Mucosa of descending colon (tissue), 3 donors: ENCODE measurements around the gene DDHD1. TPM values are rescaled to one million over a fixed set of nuclear protein-coding genes. Genes with fewer than 3 reads are reported as not detected.

Experiments used
- ATAC-seq: fragments of 200-7000 bp; cut with Tn5 transposase; one replicate; pipeline ENCODE4 v1.9.1; 2020; ENCODE audit warnings: mild to moderate bottlenecking, moderate library complexity
- DNase-seq, 3 donors: peaks; one replicate each; pipeline ENCODE4 v3.0.0-alpha.2; 2020
- H3K36me3 ChIP-seq: fragments of 200-600 bp; one replicate; pipeline ENCODE4 v1.8.0; 2021; ENCODE audit warnings: low read depth, mild to moderate bottlenecking
- H3K4me1 ChIP-seq: fragments of 200-600 bp; one replicate; pipeline ENCODE4 v1.8.0; 2021; ENCODE audit warnings: low read depth, mild to moderate bottlenecking
- H3K4me3 ChIP-seq: fragments of 200-600 bp; one replicate; pipeline ENCODE4 v1.8.0; 2021; ENCODE audit warnings: mild to moderate bottlenecking
- H3K9me3 ChIP-seq: fragments of 200-600 bp; one replicate; pipeline ENCODE4 v1.8.0; 2021; ENCODE audit warnings: mild to moderate bottlenecking
- CTCF ChIP-seq: fragments of 200-600 bp; IDR thresholded peaks from one replicate; pipeline ENCODE4 v1.8.0; 2022; ENCODE audit warnings: antibody characterized with exemption, mild to moderate bottlenecking
- intact Hi-C, 2 donors: fragments of 100-400 bp; cut with DNase I in 1 of 2; cut with micrococcal nuclease in 1 of 2; formaldehyde crosslinking; loops; one replicate each; pipeline versions ENCODE4 v1.11.0 to v1.11.1; 2022; cut with DNase I, micrococcal nuclease
- total RNA-seq, 3 donors: library from RNA; stranded (reverse); fragmentation: NEBNext Ultra II Directional in 2 of 3; extraction: Animal tissue kit (Norgen Biotek cat#: 25700) in 2 of 3; gene quantifications; one replicate each; pipeline versions ENCODE4 v1.2.1 to v1.2.4, GENCODE V29; 2021 to 2023
- donor health status: DM: no; HTN: no; CAD: no; lungs with moderate emphysema.
- donor health status: DM: no; HTN: no; CAD: no.
- donor health status: DM: no; HTN: yes; CAD: no.

The DDHD1 gene
- total RNA-seq, 3 donors from 2014 or later: 7.7 to 15.7 (median 8.2) TPM

DNA sequence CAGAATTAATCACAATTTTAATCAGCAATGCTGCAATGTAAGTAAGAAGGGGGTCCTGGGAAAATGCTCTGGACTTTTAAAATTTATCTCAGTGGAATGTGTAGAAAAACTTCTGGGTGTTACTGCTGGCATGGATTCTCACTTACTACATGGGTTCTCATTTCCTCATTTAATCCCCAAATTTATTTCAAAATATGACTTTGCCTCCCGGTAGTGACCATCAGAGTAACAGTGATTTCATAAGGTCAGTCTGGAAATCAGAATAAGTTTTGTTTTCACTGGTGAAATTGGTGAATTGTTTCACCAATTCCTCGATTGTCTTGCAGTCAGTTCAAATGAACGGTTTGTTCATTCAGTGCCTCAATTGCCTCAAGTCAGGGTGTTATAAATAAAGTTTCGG is 22.3 kb upstream of the DDHD1 start:
- Histone ChIP-seq H3K36me3 (no peaks in the 10 kb centered on the region), H3K4me1 (no peaks in the 10 kb centered on the region), H3K9me3 (no peaks in the 10 kb centered on the region), H3K4me3 (no peak overlapping the region)
- DNase-seq: no peak
- no peak for TF ChIP-seq CTCF
- no peak for ATAC-seq
- intact Hi-C loops: no loop called here

- DNase-seq (no peak), ATAC-seq (no peak)
- H3K9me3 ChIP-seq: no peaks in the 10 kb centered on the region
- no peaks in the 10 kb centered on the region for H3K4me1 ChIP-seq
- no peak overlapping the region for H3K4me3 ChIP-seq
- no peaks in the 10 kb centered on the region for H3K36me3 ChIP-seq
- TF ChIP-seq CTCF: no peak
- intact Hi-C loops: no loop called here
These were observed 21.8 kb upstream of the DDHD1 start for GRCh38 chr14:53174918-53175317.

DNA sequence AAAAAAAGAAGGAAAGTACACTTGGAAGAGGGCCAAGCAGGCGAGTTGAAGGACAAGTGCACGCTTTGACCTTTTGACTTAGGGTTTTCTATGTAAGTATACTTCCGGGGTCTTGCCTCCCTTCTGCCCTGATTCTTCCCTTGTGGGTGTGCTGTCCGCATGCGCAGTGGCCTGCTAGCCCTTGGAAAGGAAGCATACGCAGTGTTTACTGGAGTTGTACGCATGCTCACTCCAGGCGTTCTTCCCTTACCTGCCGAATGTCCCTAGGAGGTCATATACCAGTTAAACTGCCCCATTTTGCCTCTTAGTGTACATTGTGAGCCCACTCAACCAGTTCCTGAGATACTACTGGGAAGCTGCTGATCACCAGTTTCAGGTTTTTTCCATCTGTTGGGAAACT is 15.7 kb upstream of the DDHD1 start:
- intact Hi-C loops: no loop called here
- Histone ChIP-seq H3K4me3 (no peak overlapping the region), H3K36me3 (no peaks in the 10 kb centered on the region), H3K4me1 (no peaks in the 10 kb centered on the region), H3K9me3 (no peaks in the 10 kb centered on the region)
- DNase-seq (no peak), ATAC-seq (no peak)
- no peak for TF ChIP-seq CTCF

- Histone ChIP-seq H3K9me3 (no peaks in the 10 kb centered on the region), H3K4me3 (no peak overlapping the region), H3K36me3 (no peaks in the 10 kb centered on the region), H3K4me1 (no peaks in the 10 kb centered on the region)
- intact Hi-C loops: no loop called here
- DNase-seq: no peak
- TF ChIP-seq CTCF: no peak
- ATAC-seq: no peak
These were observed 14.6 kb upstream of the DDHD1 start for GRCh38 chr14:53167602-53168328.

DNA sequence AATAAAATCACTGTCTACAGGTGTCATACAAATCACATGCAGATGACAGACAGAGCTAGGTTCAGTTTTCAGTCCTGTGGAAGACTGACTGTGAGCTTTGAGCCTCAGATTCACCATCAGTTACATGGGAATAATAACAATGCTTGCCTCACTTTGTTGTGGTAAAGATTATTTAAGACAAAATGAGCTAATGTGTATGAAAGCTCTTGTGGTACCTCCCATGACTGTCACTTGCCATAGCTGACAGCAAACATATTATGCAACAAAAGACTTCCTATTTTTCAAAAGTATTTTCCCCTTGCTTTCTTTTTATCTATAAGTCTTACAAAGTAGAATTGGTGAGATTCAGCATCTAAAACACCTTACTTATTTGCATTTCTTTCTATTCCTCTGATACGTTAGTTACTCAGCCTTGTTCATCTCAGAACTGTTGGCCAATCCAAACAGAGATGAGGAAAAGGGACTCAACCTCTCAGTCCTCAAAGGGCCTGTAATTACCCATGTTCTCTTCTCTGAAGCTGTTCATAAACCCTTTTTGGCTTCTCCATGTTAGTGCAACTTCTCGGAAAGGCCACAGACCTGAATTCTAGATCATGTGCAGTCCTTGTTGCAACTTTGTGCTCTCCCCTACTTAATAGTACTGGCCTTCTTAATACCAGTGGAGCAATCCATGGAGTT is 8.8 kb upstream of the DDHD1 start:
- Histone ChIP-seq H3K36me3 (no peaks in the 10 kb centered on the region), H3K9me3 (no peaks in the 10 kb centered on the region), H3K4me1 (no peaks in the 10 kb centered on the region), H3K4me3 (no peak overlapping the region)
- ATAC-seq: no peak
- no peak for TF ChIP-seq CTCF
- intact Hi-C loops: no loop called here
- DNase-seq: no peak
